ENCODE measurements around the gene GSC.
"Not testable (repeated sequence)": the region's sequence is repeated elsewhere in the genome, so short reads cannot be mapped to it uniquely, and the experiment has no call there.

Gene GSC

GRCh38 chr14:94769391-94770250 is at the start of gene GSC:
GSC (minus strand) TSS chr14:94770113; CDS start chr14:94770015, 98 bp downstream.
- DNase-seq (ENCODE audit: extremely low read depth in 1 of 2, low read depth in 1 of 2), result no peak

GRCh38 chr14:94819531-94819930 is 49.6 kb upstream of the GSC start:
- DNase-seq (ENCODE audit: extremely low read depth in 1 of 2, low read depth in 1 of 2), result no peak

- DNase-seq (ENCODE audit: extremely low read depth in 1 of 2, low read depth in 1 of 2), result no peak
These were observed 46.2 kb upstream of the GSC start for GRCh38 chr14:94816113-94816512.

- no peak for DNase-seq (ENCODE audit: extremely low read depth in 1 of 2, low read depth in 1 of 2)
These were observed 35.9 kb upstream of the GSC start for GRCh38 chr14:94805680-94806288.

GRCh38 chr14:94801225-94801624 is 31.3 kb upstream of the GSC start:
- no peak for DNase-seq (ENCODE audit: extremely low read depth in 1 of 2, low read depth in 1 of 2)

GRCh38 chr14:94800764-94801163 is 30.9 kb upstream of the GSC start:
- not testable (repeated sequence) for DNase-seq (ENCODE audit: extremely low read depth in 1 of 2, low read depth in 1 of 2)

GRCh38 chr14:94797887-94798286 is 28.0 kb upstream of the GSC start:
- DNase-seq (ENCODE audit: extremely low read depth in 1 of 2, low read depth in 1 of 2), result no peak

- DNase-seq (ENCODE audit: extremely low read depth in 1 of 2, low read depth in 1 of 2), result no peak
These were observed 26.4 kb upstream of the GSC start for GRCh38 chr14:94796278-94796677.

GRCh38 chr14:94795372-94795771 is 25.5 kb upstream of the GSC start:
- DNase-seq (ENCODE audit: extremely low read depth in 1 of 2, low read depth in 1 of 2), result no peak

- no peak for DNase-seq (ENCODE audit: extremely low read depth in 1 of 2, low read depth in 1 of 2)
These were observed 24.0 kb upstream of the GSC start for GRCh38 chr14:94793901-94794300.

GRCh38 chr14:94787655-94788054 is 17.7 kb upstream of the GSC start:
- no peak for DNase-seq (ENCODE audit: extremely low read depth in 1 of 2, low read depth in 1 of 2)

- DNase-seq (ENCODE audit: extremely low read depth in 1 of 2, low read depth in 1 of 2), result no peak
These were observed 17.2 kb upstream of the GSC start for GRCh38 chr14:94787092-94787491.

GRCh38 chr14:94780536-94781399 is 10.9 kb upstream of the GSC start:
- no peak for DNase-seq (ENCODE audit: extremely low read depth in 1 of 2, low read depth in 1 of 2)

- no peak for DNase-seq (ENCODE audit: extremely low read depth in 1 of 2, low read depth in 1 of 2)
These were observed 9.8 kb upstream of the GSC start for GRCh38 chr14:94779713-94780112.

GRCh38 chr14:94775871-94776210 is 5.9 kb upstream of the GSC start:
- no peak for DNase-seq (ENCODE audit: extremely low read depth in 1 of 2, low read depth in 1 of 2)

GRCh38 chr14:94775091-94775870 is 5.4 kb upstream of the GSC start:
- DNase-seq (ENCODE audit: extremely low read depth in 1 of 2, low read depth in 1 of 2), result no peak

GRCh38 chr14:94774344-94775090 is 4.6 kb upstream of the GSC start:
- no peak for DNase-seq (ENCODE audit: extremely low read depth in 1 of 2, low read depth in 1 of 2)

- no peak for DNase-seq (ENCODE audit: extremely low read depth in 1 of 2, low read depth in 1 of 2)
These were observed 3.9 kb upstream of the GSC start for GRCh38 chr14:94773655-94774343.

- no peak for DNase-seq (ENCODE audit: extremely low read depth in 1 of 2, low read depth in 1 of 2)
These were observed 3.2 kb upstream of the GSC start for GRCh38 chr14:94773061-94773648.
